GM23338 (cell line): ENCODE data around the gene LTBR. TPM values are rescaled to one million over a fixed set of nuclear protein-coding genes. Genes with fewer than 3 reads are reported as not detected.

Source experiments
- ATAC-seq: fragments of 200-7000 bp; cut with Tn5 transposase; 3 replicates; pipeline ENCODE4 v1.9.1; 2020
- DNase-seq: peaks from one replicate; pipeline ENCODE4 v3.0.0-alpha.2; 2015; ENCODE audit warnings: low spot score
- H2AFZ ChIP-seq: fragments of 200-600 bp; sonication (generic); 2 replicates; pipeline ENCODE4 v1.8.0; 2016; ENCODE audit warnings: antibody characterized with exemption, mild to moderate bottlenecking, moderate library complexity
- H3F3A ChIP-seq: fragments of 200-600 bp; sonication (generic); replicated peaks from 2 replicates; pipeline ENCODE4 v1.8.0; 2017; ENCODE audit warnings: antibody characterized with exemption, mixed run types, low read depth
- H3K27ac ChIP-seq: fragments of 200-600 bp; sonication (generic); 2 replicates; pipeline ENCODE4 v1.6.1; 2016; ENCODE audit warnings: low read depth
- H3K27me3 ChIP-seq: fragments of 200-600 bp; sonication (generic); 2 replicates; pipeline ENCODE4 v1.8.0; 2016; ENCODE audit warnings: mild to moderate bottlenecking, mixed run types, moderate library complexity; ENCODE audit not compliant: insufficient read depth
- H3K36me3 ChIP-seq: fragments of 200-600 bp; sonication (generic); 2 replicates; pipeline ENCODE4 v1.8.0; 2016; ENCODE audit warnings: mild to moderate bottlenecking; ENCODE audit not compliant: insufficient read depth
- H3K4me1 ChIP-seq: fragments of 200-600 bp; sonication (generic); 2 replicates; pipeline ENCODE4 v1.8.0; 2016; ENCODE audit warnings: mild to moderate bottlenecking, moderate library complexity; ENCODE audit not compliant: insufficient read depth
- H3K4me2 ChIP-seq: fragments of 200-600 bp; sonication (generic); 2 replicates; pipeline ENCODE4 v1.7.1; 2017; ENCODE audit warnings: mixed run types
- H3K4me3 ChIP-seq: fragments of 200-600 bp; sonication (generic); 2 replicates; pipeline ENCODE4 v1.6.1; 2016; ENCODE audit warnings: mixed run types
- H3K79me2 ChIP-seq: fragments of 200-600 bp; sonication (generic); replicated peaks from 2 replicates; pipeline ENCODE4 v1.8.0; 2017; ENCODE audit warnings: mild to moderate bottlenecking; ENCODE audit not compliant: insufficient read depth
- H3K9me2 ChIP-seq: fragments of 200-600 bp; sonication (generic); 2 replicates; pipeline ENCODE4 v1.8.0; 2017; ENCODE audit not compliant: insufficient read depth
- H4K20me1 ChIP-seq: fragments of 200-600 bp; sonication (generic); replicated peaks from 2 replicates; pipeline ENCODE4 v1.8.0; 2017; ENCODE audit warnings: mild to moderate bottlenecking; ENCODE audit not compliant: insufficient read depth
- H3K27ac Mint-ChIP-seq: 2 replicates; pipeline ENCODE4 v1.8.0; 2020; ENCODE audit warnings: inconsistent platforms, mild to moderate bottlenecking, moderate library complexity, mixed read lengths
- H3K27me3 Mint-ChIP-seq: 3 replicates; pipeline ENCODE4 v1.8.0; 2022; ENCODE audit warnings: low read depth, mild to moderate bottlenecking, moderate library complexity, mixed read lengths, inconsistent platforms; ENCODE audit not compliant: insufficient read depth, poor library complexity
- H3K36me3 Mint-ChIP-seq: 3 replicates; pipeline ENCODE4 v1.8.0; 2021; ENCODE audit warnings: low read depth, mild to moderate bottlenecking, inconsistent platforms, moderate library complexity, mixed read lengths
- H3K4me1 Mint-ChIP-seq: 3 replicates; pipeline ENCODE4 v1.8.0; 2020; ENCODE audit warnings: mild to moderate bottlenecking, inconsistent platforms, mixed read lengths
- H3K4me3 Mint-ChIP-seq: 3 replicates; pipeline ENCODE4 v1.8.0; 2021; ENCODE audit warnings: moderate library complexity, mild to moderate bottlenecking, inconsistent platforms, mixed read lengths
- H3K9me3 Mint-ChIP-seq: 3 replicates; pipeline ENCODE4 v1.8.0; 2020; ENCODE audit warnings: moderate library complexity, mild to moderate bottlenecking, inconsistent platforms, mixed read lengths
- CTCF ChIP-seq, 2 experiments: fragments of 200-600 bp in 1 of 2; sonication (generic) in 1 of 2; conservative IDR thresholded peaks; 2 replicates each; pipeline versions ENCODE4 v1.5.1 to v1.6.1; 2016 to 2017; ENCODE audit warnings: antibody characterized with exemption in 2 of 2, low read depth in 2 of 2, mild to moderate bottlenecking in 2 of 2, moderate library complexity in 1 of 2
- EZH2phosphoT487 ChIP-seq: fragments of 200-600 bp; sonication (generic); IDR thresholded peaks from one replicate; pipeline ENCODE4 v1.8.1; 2018; ENCODE audit warnings: antibody characterized with exemption; ENCODE audit not compliant: unreplicated experiment
- POLR2AphosphoS5 ChIP-seq: IDR thresholded peaks from 2 replicates; pipeline ENCODE4 v1.6.1; 2016; ENCODE audit warnings: antibody characterized with exemption, low read depth
- REST ChIP-seq: IDR thresholded peaks from one replicate; pipeline ENCODE4 v1.6.1; 2018; ENCODE audit warnings: antibody characterized with exemption; ENCODE audit not compliant: unreplicated experiment
- STAT1 ChIP-seq: IDR thresholded peaks from one replicate; pipeline ENCODE4 v1.6.1; 2016; ENCODE audit warnings: antibody characterized with exemption; ENCODE audit not compliant: unreplicated experiment
- ZNF462 ChIP-seq: fragments of 250-450 bp; sonication (Bioruptor Pico); IDR thresholded peaks from 2 replicates; pipeline ENCODE4 v1.5.0; 2020; ENCODE audit warnings: mild to moderate bottlenecking, moderate library complexity
- polyA plus RNA-seq: library from polyadenylated mRNA; unstranded; fragments of >200 nt; fragmentation: Nextera tagmentation; extraction: Ambion mirVana; gene quantifications from 2 replicates; pipeline ENCODE4 v1.2.1, GENCODE V29; 2016
- total RNA-seq: library from RNA; depleted of rRNA; stranded (reverse); fragments of >200 nt; shearing (Covaris generic); gene quantifications from 2 replicates; pipeline ENCODE4 v1.2.3, GENCODE V29; 2014

The LTBR gene
- total and polyA plus RNA-seq, 2 experiments from 2014 or later, result 6.1 to 6.8 TPM

- H3K27ac ChIP-seq, result no peak overlapping the region
- Mint-ChIP-seq H3K27me3 (peaks cover 9% of the 10 kb centered on the region), H3K36me3 (no peaks in the 10 kb centered on the region), H3K4me3 (no peak overlapping the region), H3K4me1 (peaks cover 16% of the 10 kb centered on the region), H3K27ac (no peak overlapping the region), H3K9me3 (no peaks in the 10 kb centered on the region; the same call in 2 of the 3 replicates)
- H3K27me3 ChIP-seq, result no peaks in the 10 kb centered on the region
- peaks cover 3% of the 10 kb centered on the region; the same call in 1 of the 2 replicates for H3K4me1 ChIP-seq
- TF ChIP-seq STAT1, result no peak
- TF ChIP-seq POLR2AphosphoS5, result no peak
- no peak for TF ChIP-seq REST
- no peak for TF ChIP-seq EZH2phosphoT487
- TF ChIP-seq CTCF (conservative IDR thresholded peaks at IDR 0.05; ENCODE audit: low read depth in 2 of 2), result no peak
- H3K4me3 ChIP-seq, result no peak overlapping the region
- ATAC-seq (no peak), DNase-seq (no peak)
- no peaks in the 10 kb centered on the region for H3K79me2 ChIP-seq
- 0 out of 2 replicates have a peak, but pooled peaks cover 9% of the 10 kb centered on the region for H3F3A ChIP-seq
- no peaks in the 10 kb centered on the region for H3K36me3 ChIP-seq
- peaks cover 3% of the 10 kb centered on the region; the same call in 1 of the 2 replicates for H3K9me2 ChIP-seq
- no peak overlapping the region for H3K4me2 ChIP-seq
- H2AFZ ChIP-seq, result no peak overlapping the region
- H4K20me1 ChIP-seq, result no peaks in the 10 kb centered on the region
These were observed 6.3 kb downstream of the LTBR start for GRCh38 chr12:6390084-6390799.

- H4K20me1 ChIP-seq, result no peaks in the 10 kb centered on the region
- Mint-ChIP-seq H3K36me3 (no peaks in the 10 kb centered on the region), H3K9me3 (no peaks in the 10 kb centered on the region; the same call in 2 of the 3 replicates), H3K4me1 (peaks cover 21% of the 10 kb centered on the region), H3K4me3 (no peak overlapping the region), H3K27me3 (peaks cover 9% of the 10 kb centered on the region), H3K27ac (no peak overlapping the region)
- no peak overlapping the region for H3K4me2 ChIP-seq
- H3K79me2 ChIP-seq, result no peaks in the 10 kb centered on the region
- H3K27ac ChIP-seq, result no peak overlapping the region
- no peak overlapping the region for H3K4me3 ChIP-seq
- peaks cover 9% of the 10 kb centered on the region; the same call in 1 of the 2 replicates for H3F3A ChIP-seq
- no peaks in the 10 kb centered on the region for H3K36me3 ChIP-seq
- ATAC-seq (no peak), DNase-seq (no peak)
- peaks cover 3% of the 10 kb centered on the region; the same call in 1 of the 2 replicates for H3K9me2 ChIP-seq
- H3K27me3 ChIP-seq, result no peaks in the 10 kb centered on the region
- H2AFZ ChIP-seq, result no peak overlapping the region
- H3K4me1 ChIP-seq, result peaks cover 7% of the 10 kb centered on the region
- TF ChIP-seq ZNF462 (CRISPR knock-in tag) (no peak), CTCF (conservative IDR thresholded peaks at IDR 0.05; ENCODE audit: low read depth in 2 of 2) (no peak), STAT1 (no peak)
These were observed 7.1 kb downstream of the LTBR start for GRCh38 chr12:6391013-6391412.
